ENCODE results near the gene FEM1B.

FEM1B gene

GRCh38 chr15:68299436-68299835, 21.9 kb downstream of the FEM1B start:
- Histone ChIP-seq H3K36me3 (ENCODE audit: control insufficient read depth, insufficient read depth, low read length) (no peaks in the 10 kb centered on the region), H3K9me3 (ENCODE audit: control insufficient read depth, insufficient read depth, low read length) (no peaks in the 10 kb centered on the region), H3K4me1 (ENCODE audit: control insufficient read depth, insufficient read depth, low read length) (peaks cover 2% of the 10 kb centered on the region; the same call in 1 of the 2 replicates), H3K4me3 (ENCODE audit: low read length) (no peak overlapping the region), H3K27ac (ENCODE audit: low read length) (no peak overlapping the region), H3K27me3 (ENCODE audit: control insufficient read depth, insufficient read depth, low read length) (no peaks in the 10 kb centered on the region)
- DNase-seq (ENCODE audit: low read depth, low spot score), result no peak
- WGBS (ENCODE audit: insufficient coverage, insufficient read length), result no CpG with 5 or more reads among the region's 5 CpGs

GRCh38 chr15:68300115-68300940, 22.8 kb downstream of the FEM1B start:
- H3K4me1 ChIP-seq (ENCODE audit: control insufficient read depth, insufficient read depth, low read length), result peaks cover 7% of the 10 kb centered on the region; the same call in 1 of the 2 replicates
- H3K27me3 ChIP-seq (ENCODE audit: control insufficient read depth, insufficient read depth, low read length), result no peaks in the 10 kb centered on the region
- no peak for DNase-seq (ENCODE audit: low read depth, low spot score)
- H3K27ac ChIP-seq (ENCODE audit: low read length), result no peak overlapping the region
- H3K4me3 ChIP-seq (ENCODE audit: low read length), result no peak overlapping the region
- WGBS (ENCODE audit: insufficient coverage, insufficient read length), result no CpG with 5 or more reads among the region's 6 CpGs
- H3K9me3 ChIP-seq (ENCODE audit: control insufficient read depth, insufficient read depth, low read length), result no peaks in the 10 kb centered on the region
- no peaks in the 10 kb centered on the region for H3K36me3 ChIP-seq (ENCODE audit: control insufficient read depth, insufficient read depth, low read length)

- Histone ChIP-seq H3K27me3 (ENCODE audit: control insufficient read depth, insufficient read depth, low read length) (no peaks in the 10 kb centered on the region), H3K4me1 (ENCODE audit: control insufficient read depth, insufficient read depth, low read length) (peaks cover 10% of the 10 kb centered on the region; the same call in 1 of the 2 replicates), H3K27ac (ENCODE audit: low read length) (no peak overlapping the region), H3K4me3 (ENCODE audit: low read length) (no peak overlapping the region), H3K36me3 (ENCODE audit: control insufficient read depth, insufficient read depth, low read length) (no peaks in the 10 kb centered on the region), H3K9me3 (ENCODE audit: control insufficient read depth, insufficient read depth, low read length) (no peaks in the 10 kb centered on the region)
- no CpG with 5 or more reads among the region's 8 CpGs for WGBS (ENCODE audit: insufficient coverage, insufficient read length)
- no peak for DNase-seq (ENCODE audit: low read depth, low spot score)
Observed at GRCh38 chr15:68301301-68301700, 23.8 kb downstream of the FEM1B start.

GRCh38 chr15:68302729-68303128, 25.2 kb downstream of the FEM1B start:
- DNase-seq (ENCODE audit: low read depth, low spot score), result no peak
- Histone ChIP-seq H3K36me3 (ENCODE audit: control insufficient read depth, insufficient read depth, low read length) (no peaks in the 10 kb centered on the region), H3K4me3 (ENCODE audit: low read length) (no peak overlapping the region), H3K9me3 (ENCODE audit: control insufficient read depth, insufficient read depth, low read length) (no peaks in the 10 kb centered on the region), H3K27ac (ENCODE audit: low read length) (no peak overlapping the region), H3K4me1 (ENCODE audit: control insufficient read depth, insufficient read depth, low read length) (peaks cover 10% of the 10 kb centered on the region; the same call in 1 of the 2 replicates), H3K27me3 (ENCODE audit: control insufficient read depth, insufficient read depth, low read length) (no peaks in the 10 kb centered on the region)
- WGBS (ENCODE audit: insufficient coverage, insufficient read length), result no CpG with 5 or more reads among the region's 6 CpGs

GRCh38 chr15:68303134-68303533, 25.6 kb downstream of the FEM1B start:
- Histone ChIP-seq H3K27me3 (ENCODE audit: control insufficient read depth, insufficient read depth, low read length) (no peaks in the 10 kb centered on the region), H3K9me3 (ENCODE audit: control insufficient read depth, insufficient read depth, low read length) (no peaks in the 10 kb centered on the region), H3K36me3 (ENCODE audit: control insufficient read depth, insufficient read depth, low read length) (no peaks in the 10 kb centered on the region), H3K27ac (ENCODE audit: low read length) (no peak overlapping the region), H3K4me3 (ENCODE audit: low read length) (no peak overlapping the region), H3K4me1 (ENCODE audit: control insufficient read depth, insufficient read depth, low read length) (peaks cover 10% of the 10 kb centered on the region; the same call in 1 of the 2 replicates)
- WGBS (ENCODE audit: insufficient coverage, insufficient read length), result no CpG with 5 or more reads among the region's 2 CpGs
- DNase-seq (ENCODE audit: low read depth, low spot score), result no peak

- Histone ChIP-seq H3K4me1 (ENCODE audit: control insufficient read depth, insufficient read depth, low read length) (peaks cover 10% of the 10 kb centered on the region; the same call in 1 of the 2 replicates), H3K9me3 (ENCODE audit: control insufficient read depth, insufficient read depth, low read length) (no peaks in the 10 kb centered on the region), H3K27ac (ENCODE audit: low read length) (no peak overlapping the region), H3K27me3 (ENCODE audit: control insufficient read depth, insufficient read depth, low read length) (no peaks in the 10 kb centered on the region), H3K4me3 (ENCODE audit: low read length) (no peak overlapping the region), H3K36me3 (ENCODE audit: control insufficient read depth, insufficient read depth, low read length) (no peaks in the 10 kb centered on the region)
- no peak for DNase-seq (ENCODE audit: low read depth, low spot score)
- WGBS (ENCODE audit: insufficient coverage, insufficient read length), result no CpG with 5 or more reads among the region's 15 CpGs
Observed at GRCh38 chr15:68303560-68304436, 26.3 kb downstream of the FEM1B start.

- WGBS (ENCODE audit: insufficient coverage, insufficient read length), result no CpG with 5 or more reads among the region's 15 CpGs
- H3K4me1 ChIP-seq (ENCODE audit: control insufficient read depth, insufficient read depth, low read length), result peaks cover 10% of the 10 kb centered on the region; the same call in 1 of the 2 replicates
- no peaks in the 10 kb centered on the region for H3K36me3 ChIP-seq (ENCODE audit: control insufficient read depth, insufficient read depth, low read length)
- H3K27ac ChIP-seq (ENCODE audit: low read length), result no peak overlapping the region
- H3K4me3 ChIP-seq (ENCODE audit: low read length), result no peak overlapping the region
- no peaks in the 10 kb centered on the region for H3K27me3 ChIP-seq (ENCODE audit: control insufficient read depth, insufficient read depth, low read length)
- H3K9me3 ChIP-seq (ENCODE audit: control insufficient read depth, insufficient read depth, low read length), result no peaks in the 10 kb centered on the region
- no peak for DNase-seq (ENCODE audit: low read depth, low spot score)
Observed at GRCh38 chr15:68304589-68305337, 27.2 kb downstream of the FEM1B start.

- WGBS (ENCODE audit: insufficient coverage, insufficient read length), result no CpG with 5 or more reads among the region's 6 CpGs
- DNase-seq (ENCODE audit: low read depth, low spot score), result no peak
Observed at GRCh38 chr15:68305420-68305871, 27.9 kb downstream of the FEM1B start.

GRCh38 chr15:68307131-68307928, 29.8 kb downstream of the FEM1B start:
- no CpG with 5 or more reads among the region's 14 CpGs for WGBS (ENCODE audit: insufficient coverage, insufficient read length)
- no peaks in the 10 kb centered on the region for H3K36me3 ChIP-seq (ENCODE audit: control insufficient read depth, insufficient read depth, low read length)
- no peaks in the 10 kb centered on the region for H3K27me3 ChIP-seq (ENCODE audit: control insufficient read depth, insufficient read depth, low read length)
- no peak for DNase-seq (ENCODE audit: low read depth, low spot score)
- H3K4me1 ChIP-seq (ENCODE audit: control insufficient read depth, insufficient read depth, low read length), result peaks cover 10% of the 10 kb centered on the region; the same call in 1 of the 2 replicates
- no peak overlapping the region for H3K4me3 ChIP-seq (ENCODE audit: low read length)
- no peaks in the 10 kb centered on the region for H3K9me3 ChIP-seq (ENCODE audit: control insufficient read depth, insufficient read depth, low read length)
- H3K27ac ChIP-seq (ENCODE audit: low read length), result no peak overlapping the region

More at GRCh38 chr15:68305420-68305871, 27.9 kb downstream of the FEM1B start:
- Histone ChIP-seq H3K9me3 (ENCODE audit: control insufficient read depth, insufficient read depth, low read length) (no peaks in the 10 kb centered on the region), H3K36me3 (ENCODE audit: control insufficient read depth, insufficient read depth, low read length) (no peaks in the 10 kb centered on the region), H3K27ac (ENCODE audit: low read length) (no peak overlapping the region), H3K4me3 (ENCODE audit: low read length) (no peak overlapping the region), H3K27me3 (ENCODE audit: control insufficient read depth, insufficient read depth, low read length) (no peaks in the 10 kb centered on the region), H3K4me1 (ENCODE audit: control insufficient read depth, insufficient read depth, low read length) (peaks cover 10% of the 10 kb centered on the region; the same call in 1 of the 2 replicates)
